NCI-H1092 treated with DMSO at 0.1 percent for 48 hours (cell line): ENCODE measurements around the gene WFIKKN2.
"Not testable (repeated sequence)": the region's sequence is repeated elsewhere in the genome, so short reads cannot be mapped to it uniquely, and the experiment has no call there.

ENCODE experiments used
- DNase-seq: peaks from one replicate; lab custom pipeline; 2025; lab: John Stamatoyannopoulos, UW

The WFIKKN2 gene

GRCh38 chr17:50877042-50877441, 41.7 kb downstream of the WFIKKN2 start:
- DNase-seq = not testable (repeated sequence)

DNA sequence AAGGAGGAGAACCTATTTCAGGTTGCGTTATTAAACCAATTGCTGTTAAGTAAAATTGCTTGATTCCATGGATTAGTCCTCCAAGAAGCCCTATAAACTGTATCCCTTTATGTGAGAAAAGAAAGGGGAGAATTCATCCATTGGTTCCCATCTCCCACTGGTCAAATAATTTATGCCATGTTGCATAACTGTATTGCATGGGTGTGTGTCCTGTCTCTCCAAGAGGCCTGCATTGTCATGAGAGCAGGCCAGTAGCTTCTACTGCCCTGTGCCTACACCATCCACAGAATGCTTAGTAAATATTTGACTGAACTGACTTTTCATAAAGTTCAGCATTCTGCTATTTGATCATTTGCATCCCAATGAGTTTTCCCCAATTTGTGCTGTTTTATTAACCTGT, 42.5 kb downstream of the WFIKKN2 start:
- no peak for DNase-seq

DNA sequence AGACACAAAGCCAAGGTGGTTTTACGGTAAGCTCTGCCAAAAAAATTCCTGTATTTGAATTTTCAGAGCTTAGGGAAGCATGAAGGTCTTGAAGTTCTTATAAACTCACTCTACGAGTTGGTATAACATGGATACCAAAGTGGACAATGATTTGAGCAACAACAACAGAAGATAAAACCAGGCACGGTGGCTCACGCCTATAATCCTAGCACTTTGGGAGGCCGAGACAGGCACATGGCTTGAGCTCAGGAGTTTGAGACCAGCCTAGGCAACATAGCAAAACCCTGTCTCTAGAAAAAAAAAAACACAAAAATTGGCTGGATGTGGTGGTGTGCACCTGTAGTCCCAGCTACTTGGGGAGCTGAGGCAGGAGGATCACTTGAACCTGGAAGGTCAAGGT, 43.7 kb downstream of the WFIKKN2 start:
- no peak for DNase-seq

DNA sequence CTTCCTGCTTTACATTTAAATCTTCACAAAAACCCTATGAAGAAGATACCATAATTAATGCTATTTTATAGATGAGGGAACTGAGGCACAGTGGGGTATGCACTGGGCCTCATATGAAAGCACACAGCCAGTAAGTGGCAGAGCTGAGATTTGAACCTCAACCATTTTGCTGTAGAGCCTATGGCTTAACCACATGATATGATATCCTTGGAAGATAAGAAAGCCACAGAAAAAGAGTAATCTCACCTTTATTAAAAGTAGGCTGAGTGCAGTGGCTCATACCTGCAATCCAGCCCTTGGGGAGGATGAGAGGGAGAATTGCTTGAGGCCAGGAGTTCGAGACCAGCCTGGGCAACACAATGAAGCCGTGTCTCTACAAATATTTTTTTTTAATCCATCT, 45.8 kb downstream of the WFIKKN2 start:
- no peak for DNase-seq

DNA sequence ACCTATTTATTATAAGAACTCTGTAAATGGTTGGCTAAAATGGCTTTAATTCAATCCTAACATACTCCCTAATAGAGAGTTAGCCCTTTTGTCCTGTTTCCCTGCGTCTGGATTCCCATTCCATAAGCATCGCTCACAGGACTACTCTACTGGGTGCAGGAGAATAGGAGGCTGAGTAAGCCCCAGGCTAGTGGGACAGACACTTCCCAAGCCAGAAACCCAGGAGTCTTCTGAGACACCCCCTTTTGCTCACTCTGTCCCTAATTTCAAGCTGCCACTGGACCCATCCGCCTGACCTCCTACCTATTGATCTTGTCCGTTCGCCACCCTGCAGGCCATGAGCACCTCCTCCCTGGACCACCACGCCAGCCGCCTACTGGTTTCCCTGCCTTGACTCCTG, 47.5 kb downstream of the WFIKKN2 start:
- no peak for DNase-seq

- no peak for DNase-seq
Observed at GRCh38 chr17:50883850-50884438, 48.6 kb downstream of the WFIKKN2 start.

- no peak for DNase-seq
Observed at GRCh38 chr17:50884439-50885311, 49.3 kb downstream of the WFIKKN2 start.

- DNase-seq = no peak
Observed at GRCh38 chr17:50887705-50888245, 52.4 kb downstream of the WFIKKN2 start.

DNA sequence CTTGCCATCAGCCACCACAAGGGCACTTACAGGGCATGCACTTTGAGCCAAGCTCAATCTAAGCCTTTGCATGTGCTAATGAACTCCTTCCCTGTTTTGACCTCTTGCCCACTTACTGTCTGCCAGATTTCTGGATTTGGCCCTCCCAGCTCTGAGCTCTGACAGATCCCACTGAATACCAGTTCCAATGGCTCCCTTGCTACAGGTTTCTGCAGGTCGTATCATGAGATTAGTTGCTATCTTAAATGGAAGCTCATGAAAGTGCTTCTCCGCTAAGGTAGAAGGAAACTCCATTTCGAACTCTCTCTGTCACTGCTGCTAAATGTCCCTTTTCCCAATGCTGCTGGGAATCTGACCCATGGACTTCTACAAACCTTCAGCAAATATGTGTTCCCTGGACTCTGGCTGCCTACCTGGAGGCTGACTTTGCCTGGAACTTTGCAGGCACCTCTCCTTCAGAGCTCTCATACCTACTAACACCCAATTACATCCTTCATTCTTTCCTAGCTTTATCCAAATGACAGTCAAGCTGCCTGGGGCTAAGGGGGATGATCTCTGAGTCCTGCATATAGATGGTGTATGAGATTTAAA, 54.2 kb downstream of the WFIKKN2 start:
- no peak for DNase-seq

- DNase-seq = no peak
Observed at GRCh38 chr17:50890675-50891516, 55.5 kb downstream of the WFIKKN2 start.

DNA sequence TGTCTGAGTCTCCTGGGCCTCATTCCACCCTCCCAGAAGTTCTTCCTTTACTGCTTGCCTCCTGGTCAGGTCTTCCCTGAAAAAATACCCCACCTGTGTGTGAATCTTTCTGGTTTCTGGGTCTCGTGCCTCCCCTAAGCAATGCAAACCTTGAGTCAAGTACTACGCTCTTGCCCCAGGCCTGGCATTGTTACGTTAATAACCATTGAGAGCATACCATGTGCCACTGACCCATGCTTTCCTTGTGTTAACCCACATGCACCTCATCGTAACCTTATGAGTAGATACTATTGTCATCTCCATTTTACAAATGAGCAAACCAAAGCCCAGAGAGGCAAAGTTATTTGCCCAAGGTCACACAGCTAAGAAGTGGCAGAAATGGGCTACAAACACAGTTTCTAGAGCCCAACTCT, 56.2 kb downstream of the WFIKKN2 start:
- DNase-seq = no peak
